GM18870 (cell line): Measurements from ENCODE around the gene GRK2.
"Not testable (repeated sequence)": the region's sequence is repeated elsewhere in the genome, so short reads cannot be mapped to it uniquely, and the experiment has no call there.

Source experiments
- ATAC-seq: cut with Tn5 transposase; IDR thresholded peaks from one replicate; pipeline ENCODE4 v1.9.1; 2021; ENCODE audit warnings: moderate library complexity; ENCODE audit not compliant: unreplicated experiment

Gene GRK2

GRCh38 chr11:67253872-67254624 lies 12.2 kb upstream of the GRK2 start:
- ATAC-seq = no peak

GRCh38 chr11:67254798-67255197 lies 11.5 kb upstream of the GRK2 start:
- no peak for ATAC-seq

- no peak for ATAC-seq
Observed at GRCh38 chr11:67255353-67255752, 10.9 kb upstream of the GRK2 start.

- ATAC-seq = no peak
Observed at GRCh38 chr11:67255864-67256263, 10.4 kb upstream of the GRK2 start.

DNA sequence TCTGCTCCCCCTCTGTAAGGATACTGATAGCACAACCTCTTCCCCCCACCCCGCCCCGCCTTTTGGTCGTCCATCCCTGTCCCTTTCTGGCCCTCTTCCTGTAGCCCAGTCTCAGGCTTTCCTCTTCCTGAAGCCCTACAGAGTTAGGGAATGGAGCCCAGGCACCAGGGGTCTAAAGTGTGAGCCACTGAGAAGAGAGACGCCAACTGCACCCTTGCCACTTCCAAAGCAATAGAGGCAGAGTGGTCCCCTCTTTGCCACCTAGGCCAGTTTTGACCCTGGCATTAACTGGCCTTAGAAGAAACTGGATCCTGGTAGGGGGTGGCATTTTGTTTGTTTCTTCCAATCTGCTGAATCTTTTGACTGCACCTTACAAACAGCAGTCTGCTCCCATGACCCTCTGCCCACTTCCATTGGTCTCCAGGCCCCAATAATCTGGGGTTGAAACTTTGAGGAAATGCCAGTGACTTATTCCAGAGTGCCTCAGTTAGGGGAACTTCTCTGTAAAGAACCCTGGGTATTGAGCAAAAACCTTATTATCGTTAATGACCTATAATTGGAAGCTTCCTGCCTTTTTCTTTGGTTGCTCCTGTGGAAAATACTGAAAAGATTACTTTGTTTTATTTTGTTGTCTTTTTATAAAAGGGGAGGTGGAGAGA lies 9.7 kb upstream of the GRK2 start:
- ATAC-seq = no peak

DNA sequence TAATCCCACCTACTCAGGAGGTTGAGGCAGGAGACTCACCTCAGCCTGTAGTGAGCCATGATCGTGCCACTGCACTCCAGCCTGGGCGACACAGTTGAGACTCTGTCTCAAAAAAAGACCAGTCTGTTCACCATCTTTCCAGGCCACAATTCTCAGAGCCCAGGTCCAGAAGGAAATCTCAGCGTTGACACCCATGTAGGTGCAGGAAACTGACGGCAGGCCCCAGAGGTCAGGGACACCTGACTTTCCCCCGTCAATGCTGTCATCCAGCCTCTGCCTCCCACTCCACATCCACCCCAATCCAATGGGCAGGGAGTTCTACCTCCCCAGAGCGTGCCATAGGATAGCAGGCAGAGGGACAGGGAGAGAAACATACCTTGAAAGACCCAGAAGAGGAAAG lies 5.9 kb upstream of the GRK2 start:
- ATAC-seq = no peak

- ATAC-seq = not testable (repeated sequence)
Observed at GRCh38 chr11:67260885-67261639, 5.2 kb upstream of the GRK2 start.

DNA sequence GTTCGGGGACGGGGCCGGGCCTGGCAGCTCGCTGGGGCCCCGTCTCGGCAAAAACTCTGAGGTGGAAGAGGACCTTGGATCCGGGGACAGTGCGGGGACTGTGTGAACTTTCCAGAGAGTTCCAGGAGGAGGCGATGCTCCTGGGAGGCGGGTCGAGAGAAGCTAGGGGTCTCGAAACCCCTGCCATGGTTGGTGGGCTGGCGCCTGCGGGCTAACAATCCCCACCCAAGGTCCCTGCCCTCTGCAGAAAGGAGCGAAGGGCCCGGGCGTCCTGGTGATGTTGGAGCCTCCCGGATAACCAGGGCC lies 4.7 kb upstream of the GRK2 start:
- ATAC-seq = no peak

GRCh38 chr11:67261946-67262681 lies 4.2 kb upstream of the GRK2 start:
- ATAC-seq = no peak

DNA sequence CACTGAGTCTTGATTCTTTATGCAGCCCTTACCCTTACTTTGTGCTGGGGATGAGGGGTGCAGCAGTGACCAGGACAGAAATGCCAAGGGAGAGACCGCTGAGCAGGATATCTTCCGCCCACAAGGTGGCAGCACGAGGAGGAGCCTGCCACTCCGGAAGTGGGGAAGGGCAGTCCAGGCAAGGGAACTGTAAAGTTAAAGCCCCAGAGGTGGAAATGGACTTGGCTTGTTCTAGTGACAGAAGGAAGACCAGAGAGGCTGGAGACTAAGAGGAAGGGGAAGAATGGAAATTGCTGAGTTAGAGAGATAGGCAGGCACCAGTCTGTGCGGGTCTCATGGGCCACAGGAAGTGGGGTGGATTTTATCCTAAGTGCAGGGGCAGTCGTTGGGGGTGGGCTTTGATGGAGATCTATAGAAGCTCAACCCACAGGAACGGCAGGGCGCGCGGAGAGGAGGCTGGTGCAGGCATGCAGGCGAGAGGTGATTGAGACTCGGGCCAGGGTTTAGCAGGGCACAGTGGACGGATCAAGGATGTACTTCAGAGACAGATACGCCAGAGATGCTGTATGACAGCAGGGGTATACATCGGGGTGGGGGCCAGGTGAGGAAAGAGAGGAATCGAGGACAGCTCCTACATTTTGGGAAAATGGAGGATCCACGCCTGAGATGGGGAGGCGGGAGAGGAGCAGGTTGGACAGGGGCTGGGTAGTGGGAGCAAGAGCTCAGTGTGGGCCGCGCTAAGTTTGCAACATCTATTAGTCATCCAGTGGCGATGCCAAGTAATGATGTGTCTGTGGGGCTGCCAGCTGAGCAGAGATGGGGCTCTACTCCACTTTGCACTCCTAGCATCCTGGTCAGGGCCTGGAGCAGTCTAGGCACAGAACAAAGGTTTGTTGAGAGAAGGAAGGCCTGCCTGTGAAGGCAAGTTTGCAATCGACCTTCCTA lies 3.3 kb upstream of the GRK2 start:
- ATAC-seq = no peak

GRCh38 chr11:67264260-67264659 lies 2.0 kb upstream of the GRK2 start:
- no peak for ATAC-seq

- no peak for ATAC-seq
Observed at GRCh38 chr11:67264877-67265632, 1.2 kb upstream of the GRK2 start.

DNA sequence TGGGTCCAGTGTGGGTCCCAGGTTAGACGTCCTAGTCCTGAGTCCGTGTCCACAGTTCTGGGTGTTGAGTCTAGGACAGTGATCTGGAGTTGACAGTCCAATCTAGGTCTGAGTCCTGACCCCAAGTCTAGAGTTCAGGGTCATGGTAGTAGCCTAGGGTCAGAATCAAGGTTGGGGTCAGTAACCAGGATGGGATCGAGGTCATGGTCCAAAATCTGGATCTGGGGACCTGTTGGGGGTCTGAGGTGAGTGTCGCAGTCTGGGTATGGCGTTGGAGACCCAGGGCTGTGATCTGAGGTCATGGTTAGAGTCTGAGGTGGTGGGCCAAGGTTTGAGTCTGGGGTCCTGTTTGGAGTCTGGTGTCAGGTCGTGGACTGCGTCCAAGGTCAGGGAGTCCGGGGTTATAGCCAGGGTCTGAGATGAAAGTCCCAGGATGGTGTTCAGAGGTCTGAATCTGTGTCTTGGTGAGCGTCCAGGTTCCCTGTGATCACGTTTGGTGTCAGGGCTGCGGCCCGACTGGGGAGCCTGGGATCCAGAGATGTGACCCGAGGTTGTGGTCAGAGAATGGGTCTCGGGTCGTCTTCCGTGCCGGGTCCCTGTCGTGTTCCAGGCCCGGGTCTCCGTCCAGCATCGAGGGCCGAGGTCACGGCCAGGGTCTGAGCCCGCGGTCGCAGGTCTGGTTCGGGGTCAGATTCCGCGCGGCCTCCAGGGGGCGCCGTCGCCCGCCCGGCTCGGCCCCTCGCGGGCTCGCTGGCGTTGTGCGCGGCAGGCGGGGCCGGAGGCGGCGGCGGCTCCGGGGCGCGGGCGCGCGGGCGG lies 432 bp upstream of the GRK2 start:
- ATAC-seq = no peak

- peak; percentile 1 for ATAC-seq
Observed at GRCh38 chr11:67267188-67268080, 1.2 kb downstream of the GRK2 start.

GRCh38 chr11:67268081-67268961 lies 2.0 kb downstream of the GRK2 start:
- ATAC-seq = peak; percentile 41

DNA sequence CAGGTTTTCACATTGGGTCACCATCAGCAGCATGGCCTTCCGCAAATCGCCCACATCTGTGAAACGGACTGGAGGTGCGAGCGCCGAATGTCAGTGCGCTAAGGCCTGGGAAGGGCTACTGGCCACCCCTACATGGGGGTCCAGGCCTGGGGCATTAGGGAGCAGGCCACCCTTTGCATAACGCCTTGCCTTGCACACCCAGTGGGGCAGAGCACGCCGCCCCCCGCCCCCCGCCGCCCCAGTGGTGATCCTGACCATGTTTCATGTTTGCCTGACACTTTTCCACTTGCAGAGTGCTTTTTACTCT lies 2.6 kb downstream of the GRK2 start:
- ATAC-seq = no peak
